GM12878 (cell line): ENCODE results near the gene RRAS. TPM values are rescaled to one million over a fixed set of nuclear protein-coding genes. Genes with fewer than 3 reads are reported as not detected.

Source experiments
- ATF2 ChIP-seq: IDR thresholded peaks from 2 replicates; pipeline ENCODE4 v1.6.1; 2012; ENCODE audit warnings: low read length, inconsistent platforms
- BACH1 ChIP-seq: fragments of 450-650 bp; IDR thresholded peaks from 2 replicates; pipeline ENCODE4 v1.6.1; 2017; ENCODE audit warnings: mild to moderate bottlenecking, borderline replicate concordance
- BMI1 ChIP-seq: fragments of 450-650 bp; IDR thresholded peaks from 2 replicates; pipeline ENCODE4 v1.6.1; 2016; ENCODE audit warnings: mild to moderate bottlenecking, moderate library complexity, borderline replicate concordance
- CHD4 ChIP-seq: fragments of 200-600 bp; sonication (generic); IDR thresholded peaks from 2 replicates; pipeline ENCODE4 v1.6.1; 2016; ENCODE audit warnings: mild to moderate bottlenecking
- CTCF ChIP-seq, 3 experiments: IDR thresholded peaks in 2 of 3; conservative IDR thresholded peaks in 1 of 3; 2 replicates each; pipeline ENCODE4 v1.5.1; 2011; ENCODE audit warnings: low read depth in 3 of 3, low read length in 3 of 3, mild to moderate bottlenecking in 3 of 3, control low read depth in 2 of 3, moderate library complexity in 2 of 3, inconsistent platforms in 1 of 3, mixed read lengths in 1 of 3; ENCODE audit not compliant: control insufficient read depth in 2 of 3, insufficient read depth in 1 of 3; ENCODE audit errors: extremely low read depth in 1 of 3
- E2F8 ChIP-seq: fragments of 450-650 bp; IDR thresholded peaks from 2 replicates; pipeline ENCODE4 v1.6.1; 2018; ENCODE audit warnings: mild to moderate bottlenecking, low read depth, moderate library complexity; ENCODE audit not compliant: partially characterized antibody
- FOS ChIP-seq: IDR thresholded peaks from 3 replicates; pipeline ENCODE4 v1.6.1; 2011; ENCODE audit warnings: borderline replicate concordance; ENCODE audit not compliant: insufficient read length; ENCODE audit errors: extremely low read depth
- FOXM1 ChIP-seq: IDR thresholded peaks from 2 replicates; pipeline ENCODE4 v1.6.1; 2012; ENCODE audit warnings: low read depth, mild to moderate bottlenecking, inconsistent platforms, low read length, moderate library complexity
- GATAD2B ChIP-seq: fragments of 450-650 bp; conservative IDR thresholded peaks from 2 replicates; pipeline ENCODE4 v1.6.1; 2017; ENCODE audit warnings: low read depth, mild to moderate bottlenecking, moderate library complexity
- IKZF2 ChIP-seq, 2 experiments: fragments of 450-650 bp; IDR thresholded peaks; 2 replicates each; pipeline ENCODE4 v1.6.1; 2017; ENCODE audit warnings: mild to moderate bottlenecking in 2 of 2, moderate library complexity in 2 of 2
- IRF3 ChIP-seq: fragments of 450-650 bp; IDR thresholded peaks from 2 replicates; pipeline ENCODE4 v1.6.1; 2014; ENCODE audit warnings: mild to moderate bottlenecking
- JUNB ChIP-seq: IDR thresholded peaks from 2 replicates; pipeline ENCODE4 v1.6.1; 2016; ENCODE audit warnings: antibody characterized with exemption, mild to moderate bottlenecking
- NFYA ChIP-seq: IDR thresholded peaks from 2 replicates; pipeline ENCODE4 v1.6.1; 2011; ENCODE audit warnings: low read depth, mild to moderate bottlenecking, low read length, improper control_type of control experiment, borderline replicate concordance
- NKRF ChIP-seq: fragments of 450-650 bp; conservative IDR thresholded peaks from 2 replicates; pipeline ENCODE4 v1.6.1; 2017; ENCODE audit warnings: mild to moderate bottlenecking, moderate library complexity
- RCOR1 ChIP-seq: conservative IDR thresholded peaks from 2 replicates; pipeline ENCODE4 v1.6.1; 2012; ENCODE audit warnings: low read depth, low read length, improper control_type of control experiment
- TCF3 ChIP-seq: IDR thresholded peaks from 2 replicates; pipeline ENCODE4 v1.6.1; 2012; ENCODE audit warnings: low read depth, mild to moderate bottlenecking, low read length, borderline replicate concordance; ENCODE audit not compliant: insufficient read depth
- WRNIP1 ChIP-seq: IDR thresholded peaks from 2 replicates; pipeline ENCODE4 v1.6.1; 2011; ENCODE audit warnings: low read depth, low read length, improper control_type of control experiment, borderline replicate concordance
- ZZZ3 ChIP-seq: IDR thresholded peaks from 2 replicates; pipeline ENCODE4 v1.6.1; 2011; ENCODE audit warnings: low read depth; ENCODE audit not compliant: control insufficient read depth, insufficient read length
- polyA plus RNA-seq, 11 experiments: library from polyadenylated mRNA; depleted of rRNA in 4 of 11; unstranded in 6 of 11; stranded (reverse) in 5 of 11; fragments of >200 nt; fragmentation: Nextera tagmentation in 4 of 11; fragmentation: Illumina TruSeq in 1 of 11; extraction: Ambion mirVana in 4 of 11; extraction: Trizol in 1 of 11; gene quantifications; 1 replicate in 1 of 11; 2 replicates in 10 of 11; pipeline versions ENCODE4 v1.2.1 to v1.2.3, GENCODE V29; 2011 to 2016; ENCODE audit warnings: inconsistent platforms in 2 of 11, missing spikeins in 2 of 11, low read depth in 1 of 11
- total RNA-seq, 4 experiments: library from RNA; depleted of rRNA in 3 of 4; stranded (reverse); fragments of >200 nt in 3 of 4; fragmentation: Illumina TruSeq in 1 of 4; extraction: Trizol in 1 of 4; gene quantifications; 2 replicates each; pipeline versions ENCODE4 v1.2.1 to v1.2.3, GENCODE V29; 2013 to 2021

RRAS gene
- total and polyA plus RNA-seq, 10 of the 15 experiments (the other 5 are each of a cell fraction or from before 2014, with no cell fraction given): 0.24 to 5.8 (median 1.8) TPM

GRCh38 chr19:49641688-49642491 is 1.9 kb upstream of the RRAS start, which contains the start of gene SCAF1 (continued):
- TF ChIP-seq CTCF (IDR thresholded peaks at IDR 0.05 in 2 of 3, conservative IDR thresholded peaks at IDR 0.05 in 1 of 3; ENCODE audit: control insufficient read depth in 2 of 3, extremely low read depth in 1 of 3, insufficient read depth in 1 of 3, low read depth in 3 of 3, low read length in 3 of 3) (no peak), GATAD2B (no peak), JUNB (no peak), IRF3 (no peak; the same call in 1 of the 2 replicates), E2F8 (peak; percentile 67), TCF3 (no peak), NFYA (no peak), FOXM1 (no peak), CHD4 (no peak), WRNIP1 (no peak), RCOR1 (0 out of 2 replicates have a peak, but pooled peaks have one; percentile 67), BACH1 (peak; percentile 89), IKZF2 (IDR thresholded peaks at IDR 0.05) (no peak), FOS (no peak), ZZZ3 (no peak), NKRF (0 out of 2 replicates have a peak, but pooled peaks have one; percentile 30), ATF2 (no peak), BMI1 (no peak)
